ENCODE data around the gene CARD19. TPM values are rescaled to one million over a fixed set of nuclear protein-coding genes. Genes with fewer than 3 reads are reported as not detected.

The CARD19 gene
- total and polyA plus RNA-seq, 2 experiments from 2014 or later = 36.8 to 48.3 TPM

DNA sequence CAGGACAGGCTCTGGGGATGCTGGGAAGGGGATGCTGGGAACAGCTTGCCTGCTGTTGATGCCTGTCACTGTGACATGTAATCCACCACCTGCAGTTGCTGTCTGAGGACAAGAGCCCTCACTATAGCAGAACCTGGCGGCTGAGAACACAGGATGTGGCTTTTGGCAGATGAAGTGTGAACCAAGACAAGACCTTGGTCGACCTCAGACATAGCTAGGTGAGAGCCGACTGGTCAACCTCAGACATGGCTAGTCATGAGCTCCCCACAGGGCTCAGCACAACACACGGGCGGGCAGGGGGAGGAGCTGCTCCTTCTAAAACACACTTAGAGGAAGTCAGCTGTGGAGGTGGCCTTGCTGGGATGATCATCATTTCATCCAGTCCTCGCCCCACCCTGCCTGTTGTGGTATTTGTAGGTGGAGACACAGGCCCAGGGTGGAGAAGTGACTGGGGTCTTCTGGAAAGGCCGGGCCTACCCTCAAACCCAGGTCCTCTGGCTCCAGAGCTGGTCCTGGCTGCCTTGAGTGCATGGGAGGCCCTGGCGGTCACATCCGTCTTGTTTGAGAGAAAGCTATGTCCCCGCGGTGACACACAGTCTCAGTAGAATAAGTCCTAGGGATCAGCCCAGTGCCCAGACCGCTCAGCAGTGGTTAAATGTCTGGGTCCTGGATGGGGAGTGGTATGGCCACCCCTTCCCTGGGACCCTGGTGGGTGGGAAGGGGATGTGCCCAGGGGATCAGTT, 31.5 kb upstream of the CARD19 start:
- Mint-ChIP-seq H3K4me3 (no peak overlapping the region), H3K27me3 (ENCODE audit: insufficient read depth, low read depth, poor library complexity) (peaks cover 14% of the 10 kb centered on the region), H3K4me1 (peaks cover 15% of the 10 kb centered on the region), H3K9me3 (no peaks in the 10 kb centered on the region), H3K36me3 (ENCODE audit: low read depth) (no peaks in the 10 kb centered on the region), H3K27ac (no peak overlapping the region)
- H3K79me2 ChIP-seq (replicated peaks; ENCODE audit: insufficient read depth) = no peaks in the 10 kb centered on the region
- no peaks in the 10 kb centered on the region for H3K27me3 ChIP-seq (ENCODE audit: insufficient read depth)
- no peak overlapping the region for H3K27ac ChIP-seq (ENCODE audit: low read depth)
- no peak overlapping the region for H3K4me3 ChIP-seq
- DNase-seq (ENCODE audit: low spot score) (no peak), ATAC-seq (no peak)
- no peak overlapping the region for H2AFZ ChIP-seq
- H3K9me2 ChIP-seq (ENCODE audit: insufficient read depth) = no peaks in the 10 kb centered on the region
- H3F3A ChIP-seq (replicated peaks; ENCODE audit: low read depth) = 0 out of 2 replicates have a peak, but pooled peaks cover under 1% of the 10 kb centered on the region
- H3K4me1 ChIP-seq (ENCODE audit: insufficient read depth) = peaks cover 10% of the 10 kb centered on the region; the same call in 1 of the 2 replicates
- no peaks in the 10 kb centered on the region for H3K36me3 ChIP-seq (ENCODE audit: insufficient read depth)
- H4K20me1 ChIP-seq (replicated peaks; ENCODE audit: insufficient read depth) = no peaks in the 10 kb centered on the region
- no peak overlapping the region for H3K4me2 ChIP-seq
- TF ChIP-seq ZNF331 (CRISPR knock-in tag; IDR thresholded peaks at IDR 0.05; ENCODE audit: low read depth) (no peak), NANOG (IDR thresholded peaks at IDR 0.05; ENCODE audit: borderline replicate concordance) (no peak), JUNB (IDR thresholded peaks at IDR 0.05; ENCODE audit: unreplicated experiment) (no peak), CREB1 (CRISPR knock-in tag; IDR thresholded peaks at IDR 0.05; ENCODE audit: low read depth) (no peak), EZH2 (IDR thresholded peaks at IDR 0.05; ENCODE audit: low read depth, unreplicated experiment) (no peak), STAT1 (IDR thresholded peaks at IDR 0.05; ENCODE audit: unreplicated experiment) (no peak)
- TF ChIP-seq, protein P1, sequence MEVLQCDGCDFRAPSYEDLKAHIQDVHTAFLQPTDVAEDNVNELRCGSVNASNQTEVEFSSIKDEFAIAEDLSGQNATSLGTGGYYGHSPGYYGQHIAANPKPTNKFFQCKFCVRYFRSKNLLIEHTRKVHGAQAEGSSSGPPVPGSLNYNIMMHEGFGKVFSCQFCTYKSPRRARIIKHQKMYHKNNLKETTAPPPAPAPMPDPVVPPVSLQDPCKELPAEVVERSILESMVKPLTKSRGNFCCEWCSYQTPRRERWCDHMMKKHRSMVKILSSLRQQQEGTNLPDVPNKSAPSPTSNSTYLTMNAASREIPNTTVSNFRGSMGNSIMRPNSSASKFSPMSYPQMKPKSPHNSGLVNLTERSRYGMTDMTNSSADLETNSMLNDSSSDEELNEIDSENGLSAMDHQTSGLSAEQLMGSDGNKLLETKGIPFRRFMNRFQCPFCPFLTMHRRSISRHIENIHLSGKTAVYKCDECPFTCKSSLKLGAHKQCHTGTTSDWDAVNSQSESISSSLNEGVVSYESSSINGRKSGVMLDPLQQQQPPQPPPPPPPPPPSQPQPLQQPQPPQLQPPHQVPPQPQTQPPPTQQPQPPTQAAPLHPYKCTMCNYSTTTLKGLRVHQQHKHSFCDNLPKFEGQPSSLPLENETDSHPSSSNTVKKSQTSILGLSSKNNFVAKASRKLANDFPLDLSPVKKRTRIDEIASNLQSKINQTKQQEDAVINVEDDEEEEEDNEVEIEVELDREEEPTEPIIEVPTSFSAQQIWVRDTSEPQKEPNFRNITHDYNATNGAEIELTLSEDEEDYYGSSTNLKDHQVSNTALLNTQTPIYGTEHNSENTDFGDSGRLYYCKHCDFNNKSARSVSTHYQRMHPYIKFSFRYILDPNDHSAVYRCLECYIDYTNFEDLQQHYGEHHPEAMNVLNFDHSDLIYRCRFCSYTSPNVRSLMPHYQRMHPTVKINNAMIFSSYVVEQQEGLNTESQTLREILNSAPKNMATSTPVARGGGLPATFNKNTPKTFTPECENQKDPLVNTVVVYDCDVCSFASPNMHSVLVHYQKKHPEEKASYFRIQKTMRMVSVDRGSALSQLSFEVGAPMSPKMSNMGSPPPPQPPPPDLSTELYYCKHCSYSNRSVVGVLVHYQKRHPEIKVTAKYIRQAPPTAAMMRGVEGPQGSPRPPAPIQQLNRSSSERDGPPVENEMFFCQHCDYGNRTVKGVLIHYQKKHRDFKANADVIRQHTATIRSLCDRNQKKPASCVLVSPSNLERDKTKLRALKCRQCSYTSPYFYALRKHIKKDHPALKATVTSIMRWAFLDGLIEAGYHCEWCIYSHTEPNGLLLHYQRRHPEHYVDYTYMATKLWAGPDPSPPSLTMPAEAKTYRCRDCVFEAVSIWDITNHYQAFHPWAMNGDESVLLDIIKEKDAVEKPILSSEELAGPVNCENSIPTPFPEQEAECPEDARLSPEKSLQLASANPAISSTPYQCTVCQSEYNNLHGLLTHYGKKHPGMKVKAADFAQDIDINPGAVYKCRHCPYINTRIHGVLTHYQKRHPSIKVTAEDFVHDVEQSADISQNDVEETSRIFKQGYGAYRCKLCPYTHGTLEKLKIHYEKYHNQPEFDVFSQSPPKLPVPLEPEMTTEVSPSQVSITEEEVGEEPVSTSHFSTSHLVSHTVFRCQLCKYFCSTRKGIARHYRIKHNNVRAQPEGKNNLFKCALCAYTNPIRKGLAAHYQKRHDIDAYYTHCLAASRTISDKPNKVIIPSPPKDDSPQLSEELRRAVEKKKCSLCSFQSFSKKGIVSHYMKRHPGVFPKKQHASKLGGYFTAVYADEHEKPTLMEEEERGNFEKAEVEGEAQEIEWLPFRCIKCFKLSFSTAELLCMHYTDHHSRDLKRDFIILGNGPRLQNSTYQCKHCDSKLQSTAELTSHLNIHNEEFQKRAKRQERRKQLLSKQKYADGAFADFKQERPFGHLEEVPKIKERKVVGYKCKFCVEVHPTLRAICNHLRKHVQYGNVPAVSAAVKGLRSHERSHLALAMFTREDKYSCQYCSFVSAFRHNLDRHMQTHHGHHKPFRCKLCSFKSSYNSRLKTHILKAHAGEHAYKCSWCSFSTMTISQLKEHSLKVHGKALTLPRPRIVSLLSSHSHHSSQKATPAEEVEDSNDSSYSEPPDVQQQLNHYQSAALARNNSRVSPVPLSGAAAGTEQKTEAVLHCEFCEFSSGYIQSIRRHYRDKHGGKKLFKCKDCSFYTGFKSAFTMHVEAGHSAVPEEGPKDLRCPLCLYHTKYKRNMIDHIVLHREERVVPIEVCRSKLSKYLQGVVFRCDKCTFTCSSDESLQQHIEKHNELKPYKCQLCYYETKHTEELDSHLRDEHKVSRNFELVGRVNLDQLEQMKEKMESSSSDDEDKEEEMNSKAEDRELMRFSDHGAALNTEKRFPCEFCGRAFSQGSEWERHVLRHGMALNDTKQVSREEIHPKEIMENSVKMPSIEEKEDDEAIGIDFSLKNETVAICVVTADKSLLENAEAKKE (CRISPR knock-in tag; IDR thresholded peaks at IDR 0.05) = no peak
- TF ChIP-seq, protein P2, sequence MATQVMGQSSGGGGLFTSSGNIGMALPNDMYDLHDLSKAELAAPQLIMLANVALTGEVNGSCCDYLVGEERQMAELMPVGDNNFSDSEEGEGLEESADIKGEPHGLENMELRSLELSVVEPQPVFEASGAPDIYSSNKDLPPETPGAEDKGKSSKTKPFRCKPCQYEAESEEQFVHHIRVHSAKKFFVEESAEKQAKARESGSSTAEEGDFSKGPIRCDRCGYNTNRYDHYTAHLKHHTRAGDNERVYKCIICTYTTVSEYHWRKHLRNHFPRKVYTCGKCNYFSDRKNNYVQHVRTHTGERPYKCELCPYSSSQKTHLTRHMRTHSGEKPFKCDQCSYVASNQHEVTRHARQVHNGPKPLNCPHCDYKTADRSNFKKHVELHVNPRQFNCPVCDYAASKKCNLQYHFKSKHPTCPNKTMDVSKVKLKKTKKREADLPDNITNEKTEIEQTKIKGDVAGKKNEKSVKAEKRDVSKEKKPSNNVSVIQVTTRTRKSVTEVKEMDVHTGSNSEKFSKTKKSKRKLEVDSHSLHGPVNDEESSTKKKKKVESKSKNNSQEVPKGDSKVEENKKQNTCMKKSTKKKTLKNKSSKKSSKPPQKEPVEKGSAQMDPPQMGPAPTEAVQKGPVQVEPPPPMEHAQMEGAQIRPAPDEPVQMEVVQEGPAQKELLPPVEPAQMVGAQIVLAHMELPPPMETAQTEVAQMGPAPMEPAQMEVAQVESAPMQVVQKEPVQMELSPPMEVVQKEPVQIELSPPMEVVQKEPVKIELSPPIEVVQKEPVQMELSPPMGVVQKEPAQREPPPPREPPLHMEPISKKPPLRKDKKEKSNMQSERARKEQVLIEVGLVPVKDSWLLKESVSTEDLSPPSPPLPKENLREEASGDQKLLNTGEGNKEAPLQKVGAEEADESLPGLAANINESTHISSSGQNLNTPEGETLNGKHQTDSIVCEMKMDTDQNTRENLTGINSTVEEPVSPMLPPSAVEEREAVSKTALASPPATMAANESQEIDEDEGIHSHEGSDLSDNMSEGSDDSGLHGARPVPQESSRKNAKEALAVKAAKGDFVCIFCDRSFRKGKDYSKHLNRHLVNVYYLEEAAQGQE (IDR thresholded peaks at IDR 0.05; ENCODE audit: unreplicated experiment) = no peak
- TF ChIP-seq, protein P3, sequence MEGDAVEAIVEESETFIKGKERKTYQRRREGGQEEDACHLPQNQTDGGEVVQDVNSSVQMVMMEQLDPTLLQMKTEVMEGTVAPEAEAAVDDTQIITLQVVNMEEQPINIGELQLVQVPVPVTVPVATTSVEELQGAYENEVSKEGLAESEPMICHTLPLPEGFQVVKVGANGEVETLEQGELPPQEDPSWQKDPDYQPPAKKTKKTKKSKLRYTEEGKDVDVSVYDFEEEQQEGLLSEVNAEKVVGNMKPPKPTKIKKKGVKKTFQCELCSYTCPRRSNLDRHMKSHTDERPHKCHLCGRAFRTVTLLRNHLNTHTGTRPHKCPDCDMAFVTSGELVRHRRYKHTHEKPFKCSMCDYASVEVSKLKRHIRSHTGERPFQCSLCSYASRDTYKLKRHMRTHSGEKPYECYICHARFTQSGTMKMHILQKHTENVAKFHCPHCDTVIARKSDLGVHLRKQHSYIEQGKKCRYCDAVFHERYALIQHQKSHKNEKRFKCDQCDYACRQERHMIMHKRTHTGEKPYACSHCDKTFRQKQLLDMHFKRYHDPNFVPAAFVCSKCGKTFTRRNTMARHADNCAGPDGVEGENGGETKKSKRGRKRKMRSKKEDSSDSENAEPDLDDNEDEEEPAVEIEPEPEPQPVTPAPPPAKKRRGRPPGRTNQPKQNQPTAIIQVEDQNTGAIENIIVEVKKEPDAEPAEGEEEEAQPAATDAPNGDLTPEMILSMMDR (conservative IDR thresholded peaks at IDR 0.05; ENCODE audit: low read depth in 2 of 2) = no peak
